NCI-H1417 (cell line): Measurements from ENCODE around the gene PGAP3.

Experiments
- DNase-seq, 3 experiments: peaks; one replicate each; lab custom pipeline; 2025; lab: John Stamatoyannopoulos, UW

The PGAP3 gene

DNA sequence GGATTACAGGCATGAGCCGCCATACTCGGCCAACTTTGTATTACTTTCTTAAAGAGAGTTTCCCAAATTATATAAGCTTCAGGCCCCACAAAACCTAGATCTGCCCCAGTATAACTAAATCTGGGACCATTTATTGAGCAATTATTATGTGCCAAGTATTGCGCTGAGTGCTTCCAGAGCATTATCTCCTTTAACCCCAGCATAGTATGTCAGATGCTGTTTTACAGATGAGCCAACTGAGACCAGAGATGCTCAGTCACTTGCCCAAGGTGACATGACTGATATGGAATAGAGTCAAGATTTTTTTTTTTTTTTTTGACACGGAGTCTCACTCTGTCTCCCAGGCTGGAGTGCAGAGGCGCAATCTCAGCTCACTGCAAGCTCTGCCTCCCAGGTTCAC is 10.1 kb upstream of the PGAP3 start:
- DNase-seq, result no peak

- no peak for DNase-seq
Measured at GRCh38 chr17:39696731-39697130, 8.9 kb upstream of the PGAP3 start.

DNA sequence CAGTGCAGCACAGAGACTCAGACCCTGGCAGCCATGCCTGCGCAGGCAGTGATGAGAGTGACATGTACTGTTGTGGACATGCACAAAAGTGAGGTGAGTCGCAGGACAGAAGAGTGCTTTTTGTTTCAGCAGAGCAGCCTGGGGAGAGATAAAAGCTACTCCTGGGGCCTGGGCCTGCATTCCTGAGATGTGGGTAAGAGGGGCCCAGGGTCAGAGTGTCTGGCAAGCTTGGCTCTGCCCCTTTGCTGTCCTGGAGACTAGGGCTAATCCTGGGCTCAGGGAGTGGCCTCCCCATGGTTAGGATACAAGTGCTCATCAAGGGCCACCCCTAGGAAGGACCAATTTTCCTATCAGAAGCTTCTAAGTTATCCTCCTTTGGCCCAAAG is 7.2 kb upstream of the PGAP3 start:
- no peak for DNase-seq

GRCh38 chr17:39694593-39694992 is 6.7 kb upstream of the PGAP3 start:
- DNase-seq, result no peak

- peak in 2 of 3 experiments; percentile 36 to 55 for DNase-seq
Measured at GRCh38 chr17:39688945-39689344, 1.1 kb upstream of the PGAP3 start.

DNA sequence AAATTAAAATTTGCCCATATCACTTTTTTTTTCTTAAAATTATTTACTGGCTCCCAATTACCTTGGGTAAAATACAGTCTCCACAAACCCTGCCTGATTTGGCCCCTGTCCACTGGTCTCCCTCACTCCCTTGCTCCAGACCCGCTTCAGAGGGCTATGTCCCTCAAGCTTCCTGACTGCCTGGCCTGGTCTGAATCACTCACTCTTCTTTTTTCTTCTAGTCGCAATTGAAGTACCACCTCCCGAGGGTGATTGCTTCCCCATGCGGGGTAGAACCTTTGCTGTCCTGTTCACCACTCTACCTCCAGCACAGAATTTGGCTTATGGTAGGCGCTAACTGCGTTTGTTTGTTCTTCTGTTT is 598 bp upstream of the PGAP3 start:
- peak in 2 of 3 experiments; percentile 37 to 67 for DNase-seq

- no peak for DNase-seq
Measured at GRCh38 chr17:39687101-39687545, 734 bp downstream of the PGAP3 start.

DNA sequence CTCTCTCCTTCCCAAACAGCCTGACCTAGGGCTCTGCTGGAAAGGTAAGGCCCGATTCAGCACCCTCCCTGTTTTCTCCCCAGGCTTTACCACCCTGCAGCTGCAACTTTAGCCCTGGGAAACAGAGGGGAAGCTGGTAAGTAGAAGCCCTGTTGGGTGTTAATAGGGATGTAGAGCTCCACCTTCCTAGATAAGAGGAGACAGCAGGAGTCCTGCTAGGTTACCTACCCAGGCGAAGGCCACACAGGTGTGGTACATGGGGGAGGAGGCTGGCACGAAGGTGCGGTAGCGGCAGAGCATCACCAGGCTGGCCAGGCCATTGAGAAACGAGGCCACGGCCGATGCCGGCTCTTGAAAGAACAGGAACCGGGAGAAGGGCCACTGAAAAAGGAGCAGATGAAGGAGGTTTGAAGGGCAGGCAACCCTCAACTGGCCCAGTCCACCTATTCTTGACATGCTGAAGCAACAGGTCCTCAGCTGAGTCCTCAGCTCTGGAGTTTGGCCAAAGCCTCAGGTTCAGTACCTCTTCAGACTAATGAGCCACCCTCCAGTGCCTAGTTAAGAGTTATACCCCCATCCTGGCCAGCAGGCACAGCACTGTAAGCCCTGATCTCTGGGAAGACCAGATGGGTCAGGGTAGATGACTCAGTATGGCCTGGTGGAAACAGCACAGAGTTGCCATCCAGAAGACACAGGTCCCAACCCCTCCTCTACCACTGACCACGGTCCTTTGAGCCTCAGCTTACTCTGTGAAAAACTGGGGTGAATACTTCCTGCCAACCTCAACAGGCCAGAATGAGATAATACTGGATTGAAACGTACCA is 3.3 kb downstream of the PGAP3 start:
- DNase-seq, result no peak

DNA sequence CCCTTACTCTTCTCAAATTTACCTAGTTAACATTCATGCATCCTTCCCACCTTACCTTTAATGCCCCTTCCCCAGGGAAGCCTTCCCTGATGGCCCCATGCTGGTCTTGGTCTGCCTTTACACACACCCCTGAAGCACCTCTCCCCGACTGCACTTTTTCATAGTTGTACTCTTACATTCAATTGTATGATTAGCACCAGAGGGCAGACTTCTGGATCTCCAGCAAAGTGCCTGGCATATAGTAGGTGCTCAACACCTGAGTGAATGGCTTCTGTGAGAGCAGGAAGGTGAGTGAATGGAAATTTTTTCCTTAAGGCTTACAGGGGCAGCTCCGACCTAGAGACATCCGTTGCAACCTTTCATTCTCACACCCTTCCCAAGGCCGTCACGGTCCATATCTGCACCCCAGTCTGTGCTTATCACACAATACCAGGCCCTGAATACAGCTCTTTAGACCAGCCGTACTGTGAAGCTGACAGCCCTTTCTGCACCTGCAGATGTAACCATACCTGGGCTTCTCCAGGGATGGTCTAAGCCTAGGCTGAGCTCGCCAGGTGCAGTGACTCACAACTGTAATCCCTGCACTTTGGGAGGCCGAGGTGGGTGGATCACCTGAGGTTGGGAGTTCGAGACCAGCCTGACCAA is 4.4 kb downstream of the PGAP3 start:
- no peak for DNase-seq

GRCh38 chr17:39679521-39680192 is 8.2 kb downstream of the PGAP3 start:
- DNase-seq, result no peak

DNA sequence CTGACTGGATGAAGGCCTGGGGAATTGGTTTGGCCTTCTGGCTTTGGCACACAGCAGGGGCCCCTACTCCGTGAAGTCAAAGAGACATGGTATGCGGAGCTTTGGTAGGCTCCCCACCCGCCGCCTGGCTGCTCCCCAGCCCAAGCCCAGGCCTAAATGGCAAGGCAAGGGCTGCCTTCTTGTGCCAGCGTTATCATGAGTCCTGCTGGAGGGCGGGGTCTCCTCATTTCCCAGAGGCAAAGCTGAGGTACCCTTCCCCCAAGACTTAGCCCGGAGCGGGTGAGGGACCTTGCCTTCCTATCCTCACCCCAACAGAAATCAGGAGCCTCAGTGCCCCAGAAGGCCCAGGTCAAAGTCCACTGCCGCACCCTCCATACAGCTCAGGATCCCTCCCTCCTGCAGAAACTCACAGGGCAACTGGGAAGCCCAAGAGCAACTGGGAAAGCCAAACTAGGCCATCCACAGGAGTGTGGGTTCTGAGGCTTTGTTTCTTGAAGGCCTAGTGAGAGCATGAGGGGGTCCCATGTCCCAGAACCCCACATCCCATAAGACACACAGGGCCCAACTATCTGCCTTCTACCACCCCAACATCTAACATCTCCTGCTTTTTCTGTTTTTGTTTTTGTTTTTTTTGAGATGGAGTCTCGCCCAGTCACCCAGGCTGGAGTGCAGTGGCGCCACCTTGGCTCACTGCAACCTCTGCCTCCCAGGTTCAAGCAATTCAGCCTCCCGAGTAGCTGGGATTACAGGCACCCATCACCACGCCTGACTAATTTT is 9.3 kb downstream of the PGAP3 start:
- DNase-seq, result no peak

DNA sequence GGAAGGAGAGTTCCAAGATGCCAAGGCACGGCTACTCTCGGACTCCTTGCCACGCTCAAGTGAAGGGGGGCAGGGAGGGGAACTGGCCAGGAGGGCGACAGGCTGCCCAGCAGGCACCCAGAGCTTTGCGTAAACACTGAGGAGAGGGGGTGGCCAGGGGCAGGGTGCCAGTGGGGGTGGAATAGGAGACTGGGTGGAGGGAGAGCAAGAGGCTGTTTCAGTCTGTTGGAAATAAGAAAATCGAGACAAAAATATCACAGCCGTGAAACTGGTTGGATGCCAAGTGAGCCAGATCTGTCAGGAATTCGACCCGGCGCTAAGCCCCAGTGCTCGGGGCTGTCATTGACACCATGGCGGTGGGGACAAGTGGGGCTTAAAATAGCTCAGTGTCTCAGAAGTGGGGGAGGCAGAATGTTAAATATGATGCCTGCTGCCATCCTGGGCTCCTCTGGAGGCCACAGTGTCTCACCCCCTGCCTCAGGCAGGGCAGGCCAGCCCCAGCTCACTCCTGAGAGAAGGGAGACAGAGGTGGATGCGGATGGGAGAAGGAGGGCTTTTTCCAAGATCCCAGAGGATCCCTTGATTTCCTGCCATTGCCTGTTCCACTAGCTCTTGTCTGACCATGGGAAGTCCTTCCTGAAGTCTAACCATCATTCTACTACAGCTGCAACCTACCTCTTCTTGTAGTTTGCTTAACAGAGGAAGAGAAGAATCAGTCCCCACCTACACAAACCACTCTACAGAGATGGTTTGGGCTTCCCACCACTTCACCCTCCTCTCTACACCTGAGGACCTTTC is 10.1 kb downstream of the PGAP3 start:
- DNase-seq, result peak; percentile 35 to 70 (median 51)

DNA sequence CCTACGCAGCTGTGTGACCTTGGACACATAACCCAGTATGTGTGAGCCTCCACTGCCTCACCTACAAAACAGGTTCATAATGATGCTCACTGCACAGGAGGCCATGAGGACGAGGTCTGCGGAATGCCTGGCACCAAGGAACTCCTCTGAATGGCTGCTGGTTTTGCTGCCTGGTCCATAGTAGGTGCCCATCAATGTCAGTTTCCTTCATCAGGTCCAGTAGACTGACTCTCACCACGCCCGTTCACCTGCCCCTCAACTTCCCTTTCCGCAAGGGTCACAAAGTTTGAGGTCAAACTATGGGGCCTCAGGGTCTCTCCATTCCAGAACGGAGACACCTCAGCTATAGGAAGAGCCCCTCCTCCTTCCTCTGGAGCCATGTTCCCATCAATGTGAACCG is 10.8 kb downstream of the PGAP3 start:
- peak in 1 of 3 experiments; percentile 35 for DNase-seq

- DNase-seq, result peak; percentile 69 to 85 (median 81)
Measured at GRCh38 chr17:39676198-39676819, 11.5 kb downstream of the PGAP3 start.

GRCh38 chr17:39675390-39676082 is 12.3 kb downstream of the PGAP3 start:
- no peak for DNase-seq

DNA sequence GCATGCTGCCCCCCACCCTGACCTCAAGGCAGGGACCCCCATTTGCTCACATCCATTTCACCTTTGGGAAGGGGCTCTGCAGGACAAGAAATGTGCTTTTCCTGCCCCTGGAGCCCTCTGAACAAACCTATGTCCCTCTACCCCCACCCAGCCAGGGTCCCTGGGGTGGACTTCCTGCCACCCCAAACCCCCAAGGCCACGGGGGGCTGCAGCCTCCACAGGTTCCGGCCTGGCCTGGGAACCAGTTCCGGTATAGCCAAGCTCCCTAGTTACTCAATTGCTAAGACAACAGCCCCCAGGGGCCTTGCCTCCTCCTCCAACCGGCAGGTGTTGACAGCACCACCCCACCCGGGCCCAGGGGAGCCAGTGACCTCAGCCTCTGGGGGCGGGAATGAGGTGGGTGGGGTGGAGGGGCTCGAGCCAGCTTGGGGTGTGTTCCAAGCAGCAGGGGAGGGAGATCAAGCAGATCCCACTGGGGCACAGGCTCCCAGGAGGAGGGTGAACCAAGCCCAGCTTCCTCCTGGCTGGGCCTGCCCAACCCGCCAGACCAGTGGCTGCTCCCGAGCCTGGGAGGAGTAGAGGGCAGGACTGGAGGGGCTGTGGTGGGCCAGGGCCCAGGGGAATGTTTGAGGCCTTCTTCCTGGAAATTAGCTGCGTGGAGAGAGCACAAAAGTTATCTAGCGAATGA is 13.0 kb downstream of the PGAP3 start:
- DNase-seq, result peak; percentile 6 to 90 (median 84)

GRCh38 chr17:39674179-39674578 is 13.7 kb downstream of the PGAP3 start:
- DNase-seq, result no peak

- no peak for DNase-seq
Measured at GRCh38 chr17:39673335-39674081, 14.3 kb downstream of the PGAP3 start.
